Natural killer cell (primary cell): ENCODE data around the gene MKS1. TPM values are rescaled to one million over a fixed set of nuclear protein-coding genes. Genes with fewer than 3 reads are reported as not detected.

Experiments used
- ATAC-seq, 3 donors: fragments of 150-1000 bp in 2 of 3; fragments of 200-7000 bp in 1 of 3; cut with Tn5 transposase; 1 replicate in 1 of 3; 2 replicates in 2 of 3; pipeline ENCODE4 v1.10.0; 2021; ENCODE audit warnings: mild to moderate bottlenecking in 2 of 3, moderate library complexity in 2 of 3
- DNase-seq, 2 donors: peaks; one replicate each; pipeline versions ENCODE4 v3.0.0 to v3.0.0-alpha.2; 2013 to 2021; ENCODE audit warnings: mixed read lengths in 1 of 2
- H3K27ac ChIP-seq: one replicate; pipeline ENCODE4 v1.5.1; 2013; ENCODE audit warnings: mild to moderate bottlenecking, low read length
- H3K27me3 ChIP-seq: one replicate; pipeline ENCODE4 v1.6.1; 2013; ENCODE audit warnings: low read length; ENCODE audit not compliant: control insufficient read depth, insufficient read depth
- H3K36me3 ChIP-seq: one replicate; pipeline ENCODE4 v1.6.1; 2013; ENCODE audit warnings: low read length; ENCODE audit not compliant: control insufficient read depth, insufficient read depth
- H3K4me1 ChIP-seq: one replicate; pipeline ENCODE4 v1.6.1; 2013; ENCODE audit warnings: low read length; ENCODE audit not compliant: control insufficient read depth, insufficient read depth
- H3K4me3 ChIP-seq: one replicate; pipeline ENCODE4 v1.5.1; 2013; ENCODE audit warnings: low read length
- H3K9me3 ChIP-seq: one replicate; pipeline ENCODE4 v1.6.1; 2013; ENCODE audit warnings: low read length; ENCODE audit not compliant: control insufficient read depth, insufficient read depth
- H3K27ac Mint-ChIP-seq, 2 donors: one replicate each; pipeline ENCODE4 v1.8.0; 2022; ENCODE audit warnings: mild to moderate bottlenecking in 2 of 2, mixed read lengths in 2 of 2, moderate library complexity in 1 of 2
- H3K27me3 Mint-ChIP-seq, 2 donors: one replicate each; pipeline ENCODE4 v1.8.0; 2022; ENCODE audit warnings: low read depth in 2 of 2, mixed read lengths in 2 of 2
- H3K36me3 Mint-ChIP-seq: one replicate; pipeline ENCODE4 v1.8.0; 2022; ENCODE audit warnings: mixed read lengths
- H3K4me1 Mint-ChIP-seq, 2 donors: one replicate each; pipeline ENCODE4 v1.8.0; 2022; ENCODE audit warnings: mixed read lengths in 2 of 2
- H3K4me3 Mint-ChIP-seq: one replicate; pipeline ENCODE4 v1.8.0; 2022; ENCODE audit warnings: mild to moderate bottlenecking, moderate library complexity, mixed read lengths
- H3K9me3 Mint-ChIP-seq, 2 donors: one replicate each; pipeline ENCODE4 v1.8.0; 2022; ENCODE audit warnings: mixed read lengths in 2 of 2
- CTCF ChIP-seq: fragments of 200-600 bp; IDR thresholded peaks from one replicate; pipeline ENCODE4 v1.8.0; 2022; ENCODE audit warnings: antibody characterized with exemption
- WGBS: methylation state at CpG from one replicate; pipeline ENCODE4 v1.1.7; 2013; ENCODE audit warnings: missing lambda C conversion rate; ENCODE audit not compliant: insufficient coverage; 5-methylcytosine and 5-hydroxymethylcytosine counted together
- intact Hi-C: fragments of 100-400 bp; cut with micrococcal nuclease; formaldehyde crosslinking; loops from one replicate; pipeline ENCODE4 v1.14.2; 2022
- total RNA-seq, 4 donors: library from RNA; stranded (reverse); fragments of 120-200 nt in 1 of 4; gene quantifications; one replicate each; pipeline versions ENCODE4 v1.2.3 to v1.2.4, GENCODE V29; 2013 to 2022

MKS1 gene
- total RNA-seq, 3 donors from 2014 or later (not counting 1 experiment from before 2014, with no cell fraction given) = 4.5 to 10.7 (median 8.5) TPM

GRCh38 chr17:58172369-58173071 lies 46.5 kb downstream of the MKS1 start:
- peak overlapping the region; percentile 35 for H3K4me3 Mint-ChIP-seq
- ATAC-seq = peak; percentile 76 to 87 (median 86)

GRCh38 chr17:58170622-58171021 lies 48.4 kb downstream of the MKS1 start:
- Histone ChIP-seq H3K27me3 (no peaks in the 10 kb centered on the region), H3K36me3 (no peaks in the 10 kb centered on the region), H3K9me3 (no peaks in the 10 kb centered on the region), H3K4me3 (no peak overlapping the region), H3K27ac (peak overlapping the region; percentile 52), H3K4me1 (peaks cover 30% of the 10 kb centered on the region)
- Mint-ChIP-seq H3K27me3 (peaks cover 0 to 4% of the 10 kb centered on the region in 2 donors), H3K36me3 (no peaks in the 10 kb centered on the region), H3K4me1 (peaks cover 46 to 47% of the 10 kb centered on the region in 2 donors), H3K27ac (peak overlapping the region; percentile 81 to 85), H3K9me3 (no peaks in the 10 kb centered on the region), H3K4me3 (peak overlapping the region; percentile 79)
- intact Hi-C loops = no loop called here
- TF ChIP-seq CTCF = no peak
- peak in 1 of 2 donors; percentile 40 for DNase-seq
- peak in 1 of 3 donors; percentile 36 for ATAC-seq
- 0% methylated on average over 3 of the region's 4 CpGs for WGBS

More at GRCh38 chr17:58172369-58173071, 46.5 kb downstream of the MKS1 start:
- Histone ChIP-seq H3K27ac (no peak overlapping the region), H3K9me3 (no peaks in the 10 kb centered on the region), H3K4me1 (peaks cover 30% of the 10 kb centered on the region), H3K36me3 (no peaks in the 10 kb centered on the region), H3K4me3 (no peak overlapping the region), H3K27me3 (no peaks in the 10 kb centered on the region)
- peak in 1 of 2 donors; percentile 82 for DNase-seq
- no peaks in the 10 kb centered on the region for H3K36me3 Mint-ChIP-seq
- peak overlapping the region; percentile 81 to 85 for H3K27ac Mint-ChIP-seq
- no peaks in the 10 kb centered on the region for H3K9me3 Mint-ChIP-seq
- intact Hi-C loops = loop anchor here (1.0 kb wide), 2 partner anchors 50 to 165 kb away; partner anchors contain the start of gene SRSF1
- 46% methylated on average over 2 of the region's 2 CpGs for WGBS
- peaks cover 36 to 41% of the 10 kb centered on the region in 2 donors for H3K4me1 Mint-ChIP-seq
- peaks cover 4 to 18% of the 10 kb centered on the region in 2 donors for H3K27me3 Mint-ChIP-seq
- peak; percentile 67 for TF ChIP-seq CTCF

GRCh38 chr17:58166682-58167081 lies 52.4 kb downstream of the MKS1 start, which contains the start of gene OR4D2:
OR4D2 (plus strand) TSS chr17:58166982; CDS start chr17:58169656, 2,674 bp downstream.
- Mint-ChIP-seq H3K4me1 (peaks cover 36 to 37% of the 10 kb centered on the region in 2 donors), H3K27me3 (no peaks in the 10 kb centered on the region), H3K36me3 (no peaks in the 10 kb centered on the region), H3K4me3 (no peak within 1 kb of the TSS), H3K27ac (peak within 1 kb of the TSS in 1 of 2 donors; percentile 55), H3K9me3 (no peaks in the 10 kb centered on the region)
- 82% methylated on average over 5 of the region's 6 CpGs for WGBS
- no peak for ATAC-seq
- H3K27ac ChIP-seq = no peak within 1 kb of the TSS
- no peak within 1 kb of the TSS for H3K4me3 ChIP-seq
- peaks cover 23% of the 10 kb centered on the region for H3K4me1 ChIP-seq
- intact Hi-C loops = no loop called here
- no peak for DNase-seq
- no peaks in the 10 kb centered on the region for H3K9me3 ChIP-seq
- no peak for TF ChIP-seq CTCF
- H3K36me3 ChIP-seq = no peaks in the 10 kb centered on the region
- no peaks in the 10 kb centered on the region for H3K27me3 ChIP-seq
